SKM-1 (cell line): ENCODE results near the gene AGPAT3.
A peak's percentile ranks its signal among the peaks of the same experiment; 100 is the strongest.
"Not testable (repeated sequence)": the region's sequence is repeated elsewhere in the genome, so short reads cannot be mapped to it uniquely, and the experiment has no call there.

ENCODE experiments used
- DNase-seq: peaks from one replicate; lab custom pipeline; 2025; ENCODE audit not compliant: unreplicated experiment; lab: John Stamatoyannopoulos, UW

The AGPAT3 gene, protein sequence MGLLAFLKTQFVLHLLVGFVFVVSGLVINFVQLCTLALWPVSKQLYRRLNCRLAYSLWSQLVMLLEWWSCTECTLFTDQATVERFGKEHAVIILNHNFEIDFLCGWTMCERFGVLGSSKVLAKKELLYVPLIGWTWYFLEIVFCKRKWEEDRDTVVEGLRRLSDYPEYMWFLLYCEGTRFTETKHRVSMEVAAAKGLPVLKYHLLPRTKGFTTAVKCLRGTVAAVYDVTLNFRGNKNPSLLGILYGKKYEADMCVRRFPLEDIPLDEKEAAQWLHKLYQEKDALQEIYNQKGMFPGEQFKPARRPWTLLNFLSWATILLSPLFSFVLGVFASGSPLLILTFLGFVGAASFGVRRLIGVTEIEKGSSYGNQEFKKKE

DNA sequence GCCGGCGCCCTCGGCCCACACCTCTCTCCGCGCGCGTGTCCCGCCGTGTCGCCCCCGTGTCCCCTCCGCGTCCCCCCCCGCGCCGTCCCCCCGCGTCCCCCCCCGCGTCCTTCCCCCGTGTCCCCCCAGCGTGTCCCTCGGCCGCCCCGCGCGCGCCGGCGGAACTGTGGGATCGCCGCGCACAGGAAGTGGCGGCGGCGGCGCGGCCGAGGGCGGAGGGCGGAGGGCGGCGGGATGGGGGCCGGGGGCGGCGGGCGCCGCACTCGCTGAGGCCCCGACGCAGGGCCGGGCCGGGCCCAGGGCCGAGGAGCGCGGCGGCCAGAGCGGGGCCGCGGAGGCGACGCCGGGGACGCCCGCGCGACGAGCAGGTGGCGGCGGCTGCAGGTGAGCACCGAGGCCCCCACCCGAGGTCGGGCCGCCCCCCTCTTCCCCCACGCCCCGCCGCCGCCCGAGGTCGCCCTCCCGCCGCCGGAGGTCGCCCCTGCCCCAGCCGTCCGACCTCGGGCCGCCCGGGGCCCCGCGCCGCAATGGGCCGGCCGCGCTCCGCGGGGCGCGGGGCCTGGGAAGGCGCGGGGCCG, at the start of gene AGPAT3:
Gene AGPAT3 (plus strand): TSS at position 262 of the 578 bp plus-strand sequence. CDS start 94,459 bp downstream, outside the sequence.
- no peak for DNase-seq

DNA sequence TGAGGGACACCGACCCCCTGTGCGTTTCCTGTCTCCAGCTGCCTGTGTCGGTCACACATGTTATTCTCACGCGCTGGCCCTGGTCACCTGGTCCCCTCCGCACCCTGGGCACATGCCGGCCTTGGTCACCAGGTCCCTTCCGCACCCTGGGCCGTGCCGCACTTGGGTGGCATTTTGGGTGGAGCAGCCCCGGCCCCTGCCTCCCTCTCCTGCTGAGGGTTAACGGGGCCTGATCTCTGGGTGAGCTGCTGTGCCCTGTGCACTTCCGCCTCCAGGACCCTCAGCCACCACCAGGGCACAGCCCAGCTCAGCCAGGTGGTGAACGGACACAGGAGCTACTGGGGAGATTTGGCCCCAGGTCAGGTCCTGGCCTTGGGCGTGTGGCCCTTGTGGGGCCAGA, 49.0 kb upstream of the AGPAT3 start:
- no peak for DNase-seq

DNA sequence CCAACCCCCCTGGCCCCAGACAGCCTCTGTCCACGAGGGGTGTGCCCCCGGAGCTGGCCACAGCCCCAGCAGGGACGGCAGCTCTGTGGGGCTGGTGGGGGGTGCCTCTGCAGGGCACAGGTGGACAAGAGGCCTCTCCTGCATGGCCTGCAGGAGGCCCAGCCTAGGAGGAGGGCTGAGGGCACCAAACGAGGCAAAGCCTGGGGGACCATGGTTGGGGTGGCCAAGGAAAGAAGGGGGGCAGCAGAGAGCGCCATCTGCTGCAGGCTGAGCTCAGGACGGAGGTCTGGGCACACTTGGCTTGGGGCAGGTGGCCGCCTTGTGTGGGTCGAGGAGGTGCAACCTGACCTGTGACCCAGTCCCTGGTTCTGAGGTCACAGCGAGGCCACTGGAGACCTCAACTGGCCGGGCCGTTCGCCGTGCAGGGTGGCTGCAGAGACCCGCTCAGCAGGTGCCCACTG, 48.4 kb upstream of the AGPAT3 start:
- no peak for DNase-seq

DNA sequence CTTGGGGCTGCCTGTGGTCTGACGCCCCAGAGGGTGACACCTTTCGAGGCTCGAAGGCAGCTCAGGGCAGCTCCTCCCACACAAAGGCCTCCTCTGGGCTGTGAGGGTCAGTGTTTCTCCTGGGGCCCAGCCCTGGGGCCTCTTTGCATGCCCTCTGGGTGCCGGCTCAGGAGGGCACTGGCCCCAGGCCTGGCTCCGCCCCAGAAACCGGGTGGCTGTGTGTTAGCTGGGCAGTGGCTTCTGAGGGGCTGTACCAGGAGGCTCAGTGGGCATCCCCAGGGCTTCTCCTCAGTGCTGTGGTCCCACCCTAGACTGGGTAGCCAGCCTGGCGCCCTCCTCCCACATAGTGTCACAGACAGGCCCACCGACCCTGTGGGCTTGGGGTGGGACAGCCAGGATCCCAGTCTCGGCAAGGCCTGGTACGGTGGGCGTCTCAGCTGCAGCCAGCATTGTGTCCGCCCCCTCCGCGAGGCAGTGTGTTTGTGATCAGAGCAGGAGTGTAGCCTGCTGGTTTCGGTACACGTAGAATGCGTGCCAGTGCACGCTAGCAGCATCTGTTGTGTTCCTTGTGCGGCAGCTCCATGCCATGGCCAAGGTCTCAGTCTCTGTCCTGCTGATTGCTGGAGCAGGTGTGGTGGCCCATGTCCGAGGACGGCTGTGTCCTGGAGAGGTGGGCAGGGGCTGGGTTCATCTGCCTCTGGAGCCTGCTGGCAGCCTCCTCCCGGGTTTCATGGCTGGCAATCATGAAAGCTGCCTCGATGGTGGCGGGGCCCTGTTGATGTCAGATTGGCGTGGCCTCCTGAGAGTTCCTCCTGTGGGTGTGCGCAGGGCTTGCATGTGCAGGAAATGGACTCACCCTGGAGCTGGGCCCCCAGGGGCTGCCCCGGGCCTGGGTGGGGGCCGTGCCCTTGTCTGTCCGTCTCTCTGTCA, 47.6 kb upstream of the AGPAT3 start:
- DNase-seq = no peak

DNA sequence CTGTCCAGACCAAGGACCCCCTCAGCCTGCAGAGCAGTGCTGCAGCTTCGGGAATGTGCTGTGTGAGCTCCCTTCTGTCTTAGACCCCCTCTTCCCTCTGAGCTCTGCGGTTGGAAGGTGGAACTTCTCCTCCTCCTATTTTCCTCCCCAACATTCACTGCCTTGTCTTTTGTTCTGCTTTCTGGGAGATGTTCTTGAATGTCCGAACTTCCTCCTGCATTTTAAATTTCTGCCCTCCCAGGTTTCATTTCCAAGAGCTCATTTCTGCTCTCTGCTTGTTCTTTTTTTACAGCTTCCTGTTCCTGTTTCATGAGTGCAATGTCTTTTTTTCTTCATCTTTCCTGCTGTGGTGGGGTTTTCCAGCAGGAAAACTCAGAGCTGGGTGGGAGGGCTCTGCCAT, 46.3 kb upstream of the AGPAT3 start:
- DNase-seq = peak; percentile 71

DNA sequence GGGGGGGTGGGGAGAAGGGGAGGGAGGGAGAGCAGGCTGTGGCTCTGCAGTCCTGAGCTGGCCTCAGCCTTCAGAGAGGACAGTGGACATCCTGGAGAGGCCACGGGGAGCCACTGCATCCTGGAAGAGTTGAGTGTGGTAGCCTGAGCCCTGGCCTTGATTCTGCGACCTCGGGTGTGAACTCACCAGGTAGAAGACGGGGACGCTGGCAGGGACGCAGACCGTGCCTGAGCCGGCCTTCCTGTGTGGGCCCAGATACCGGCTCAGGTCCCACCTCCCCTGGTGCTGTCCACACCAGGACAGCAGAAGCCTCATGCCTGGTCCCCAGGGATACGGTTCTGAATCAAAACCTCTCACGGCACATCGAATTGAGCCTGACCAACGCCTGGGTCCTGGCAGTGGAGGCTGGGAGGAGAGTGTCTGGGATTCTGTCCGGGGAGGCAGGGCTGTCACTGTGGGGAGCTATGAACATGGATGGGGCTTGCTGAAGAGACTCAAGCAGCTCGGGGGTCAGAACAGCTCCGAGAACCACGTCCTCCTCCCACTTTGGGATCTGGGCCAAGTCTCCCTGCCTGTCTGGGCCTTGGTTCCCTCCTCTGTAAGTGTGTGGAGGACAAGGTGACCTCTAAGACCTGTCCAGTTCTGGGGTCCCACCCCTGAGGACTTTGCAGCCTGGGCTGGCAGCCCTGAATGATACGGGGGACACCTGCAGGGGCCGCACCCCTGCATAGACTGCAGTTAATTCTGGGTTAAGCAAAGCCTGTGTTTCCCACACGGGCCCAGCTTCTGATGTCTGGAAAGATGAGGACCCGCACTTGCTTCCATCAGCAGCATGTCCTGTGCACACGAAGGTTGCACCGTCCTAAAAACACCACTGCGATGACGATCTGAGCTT, 45.3 kb upstream of the AGPAT3 start:
- no peak for DNase-seq

DNA sequence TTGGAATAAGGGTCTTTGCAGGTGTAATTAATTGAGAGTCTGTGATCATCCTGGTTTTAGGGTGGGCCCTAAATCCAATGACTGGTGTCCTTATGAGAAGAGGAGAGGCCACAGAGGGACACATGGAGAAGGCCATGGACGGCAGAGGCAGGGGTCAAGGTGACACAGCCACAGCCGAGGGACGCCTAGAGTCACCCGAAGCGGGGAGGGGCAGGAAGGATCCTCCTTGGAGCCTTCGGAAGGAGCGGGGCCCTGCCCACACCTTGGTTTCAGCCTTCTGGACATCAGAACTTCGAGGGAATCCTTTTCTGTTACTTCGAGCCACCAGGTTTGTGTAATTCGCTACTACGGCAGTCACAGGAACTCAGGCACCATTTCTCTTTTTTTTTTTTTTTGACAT, 44.6 kb upstream of the AGPAT3 start:
- no peak for DNase-seq

DNA sequence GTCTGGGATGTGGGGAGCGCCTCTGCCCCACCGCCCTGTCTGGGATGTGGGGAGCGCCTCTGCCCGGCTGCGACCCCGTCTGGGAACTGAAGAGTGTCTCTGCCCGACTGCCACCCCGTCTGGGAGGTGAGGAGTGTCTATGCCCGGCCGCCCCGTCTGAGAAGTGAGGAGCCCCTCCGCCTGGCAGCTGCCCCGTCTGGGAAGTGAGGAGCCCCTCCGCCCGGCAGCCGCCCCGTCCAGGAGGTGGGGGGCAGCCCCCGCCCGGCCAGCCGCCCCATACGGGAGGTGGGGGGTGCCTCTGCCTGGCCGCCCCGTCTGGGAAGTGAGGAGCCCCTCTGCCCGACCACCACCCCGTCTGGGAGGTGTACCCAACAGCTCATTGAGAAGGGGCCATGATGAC, 42.9 kb upstream of the AGPAT3 start:
- not testable (repeated sequence) for DNase-seq

DNA sequence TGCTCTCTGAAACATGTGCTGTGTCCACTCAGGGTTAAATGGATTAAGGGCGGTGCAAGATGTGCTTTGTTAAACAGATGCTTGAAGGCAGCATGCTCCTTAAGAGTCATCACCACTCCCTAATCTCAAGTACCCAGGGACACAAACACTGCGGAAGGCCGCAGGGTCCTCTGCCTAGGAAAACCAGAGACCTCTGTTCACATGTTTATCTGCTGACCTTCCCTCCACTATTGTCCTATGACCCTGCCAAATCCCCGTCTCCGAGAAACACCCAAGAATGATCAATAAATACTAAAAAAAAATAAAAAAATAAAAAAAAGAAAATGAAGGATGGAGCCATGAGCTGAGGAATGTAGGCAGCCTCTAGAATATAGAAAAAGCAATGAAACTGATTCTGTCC, 42.3 kb upstream of the AGPAT3 start:
- not testable (repeated sequence) for DNase-seq

DNA sequence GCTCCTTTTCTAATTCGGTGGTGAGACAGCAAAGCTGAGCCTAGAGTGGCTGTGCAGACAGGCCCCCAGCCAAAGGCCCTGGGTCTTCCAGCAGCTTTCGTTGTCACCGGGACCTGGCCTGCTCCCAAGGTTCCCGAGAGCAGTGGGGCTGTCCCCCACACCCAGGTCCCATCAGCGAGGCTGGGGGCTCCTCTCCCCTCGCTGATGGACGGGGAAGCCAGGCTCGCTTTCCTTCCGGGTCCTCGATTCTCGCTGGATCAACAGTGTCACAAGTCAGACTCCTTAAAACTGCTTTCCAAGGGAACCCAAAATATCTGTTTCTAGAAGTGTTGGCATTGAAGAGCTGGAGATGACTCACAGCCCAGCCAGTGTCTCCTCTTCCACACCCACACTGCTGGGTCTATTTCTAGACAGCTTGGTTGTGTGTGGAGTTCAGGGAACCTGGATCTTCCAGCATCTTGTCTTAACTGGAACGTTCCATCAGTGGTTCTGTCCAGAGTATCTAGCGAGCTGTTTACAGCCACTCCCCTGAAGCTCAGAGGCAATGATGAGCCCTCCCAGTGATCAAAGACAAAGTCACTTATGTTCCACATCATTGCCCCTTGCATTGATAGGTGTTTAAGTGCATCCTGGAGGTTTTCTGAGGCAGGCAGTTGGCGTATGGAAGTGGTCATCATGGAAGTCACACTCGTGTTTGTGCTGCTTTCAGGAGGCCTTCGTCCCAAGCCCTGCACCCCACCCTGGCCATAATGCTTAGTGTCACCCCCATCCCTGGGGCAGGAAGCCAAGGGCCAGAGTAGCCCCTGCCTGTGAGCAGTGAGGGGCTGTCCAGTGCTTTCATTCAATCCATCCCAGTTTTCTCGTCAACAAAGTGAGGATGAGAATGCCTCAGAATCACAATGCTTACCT, 40.4 kb upstream of the AGPAT3 start:
- DNase-seq = no peak

DNA sequence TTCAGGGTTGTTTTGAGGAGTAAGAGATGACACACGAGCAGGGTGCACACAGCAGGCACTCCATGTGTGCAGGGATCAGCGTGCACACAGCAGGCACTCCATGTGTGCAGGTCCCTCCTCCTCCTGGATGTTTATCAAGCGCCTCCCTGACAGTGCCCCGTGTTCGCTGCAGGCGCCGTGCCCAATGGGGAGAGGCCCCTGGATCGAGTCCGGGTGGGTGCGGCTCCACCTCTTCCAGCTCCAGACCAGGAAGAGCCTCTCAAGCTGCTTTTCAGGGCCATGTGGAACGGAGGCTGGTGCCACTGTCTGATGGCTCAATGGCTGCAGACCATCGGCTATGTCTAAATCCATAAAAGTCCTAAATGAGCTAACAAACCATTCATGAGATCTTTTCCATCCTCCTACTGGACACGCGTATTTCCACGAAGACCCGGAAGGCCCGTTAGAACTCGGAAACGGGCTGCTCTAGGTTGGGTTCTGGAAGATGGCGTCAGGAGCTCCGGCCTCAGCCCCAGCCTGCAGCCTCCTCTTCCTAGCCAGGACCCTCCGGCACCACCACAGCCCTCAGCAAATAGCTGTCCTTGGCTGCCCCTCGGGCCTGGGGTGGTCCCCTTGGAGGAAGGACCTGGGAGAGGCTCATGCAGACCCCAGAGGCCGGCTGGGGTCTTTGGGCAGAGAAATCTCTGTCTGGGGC, 39.6 kb upstream of the AGPAT3 start:
- DNase-seq = no peak

DNA sequence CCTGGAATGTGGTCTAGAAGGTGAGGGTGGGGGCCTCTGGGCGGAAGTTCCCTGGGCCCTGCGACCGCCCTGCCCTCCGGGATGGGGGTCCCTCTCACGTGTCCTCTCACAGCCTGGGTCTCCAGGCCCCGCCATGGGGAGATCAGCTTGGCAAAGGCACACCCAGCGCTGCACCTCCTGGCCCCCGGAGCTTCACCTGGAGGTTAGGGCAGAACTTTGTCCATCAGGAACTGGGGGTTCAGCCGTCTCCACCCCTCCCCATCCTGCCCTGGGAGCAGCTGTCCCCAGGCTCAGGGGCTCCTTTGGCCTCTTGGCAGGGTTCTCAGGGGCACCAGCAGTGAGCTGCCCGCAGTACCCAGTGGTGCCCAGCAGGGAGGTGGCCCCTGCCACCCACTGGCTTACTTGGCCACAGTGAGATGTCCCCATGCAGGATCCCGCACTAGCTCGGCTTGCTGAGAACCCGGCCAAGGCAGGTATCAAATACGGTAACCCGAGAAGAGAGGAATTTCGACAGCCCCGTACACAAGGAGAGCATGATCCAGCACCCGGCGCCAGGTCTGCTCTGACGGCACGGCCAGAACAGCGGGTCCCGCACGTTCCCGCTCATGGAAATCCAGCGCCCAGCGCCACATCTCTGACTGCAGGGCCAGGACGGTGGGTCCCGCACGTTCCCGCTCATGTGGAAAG, 38.9 kb upstream of the AGPAT3 start:
- no peak for DNase-seq

DNA sequence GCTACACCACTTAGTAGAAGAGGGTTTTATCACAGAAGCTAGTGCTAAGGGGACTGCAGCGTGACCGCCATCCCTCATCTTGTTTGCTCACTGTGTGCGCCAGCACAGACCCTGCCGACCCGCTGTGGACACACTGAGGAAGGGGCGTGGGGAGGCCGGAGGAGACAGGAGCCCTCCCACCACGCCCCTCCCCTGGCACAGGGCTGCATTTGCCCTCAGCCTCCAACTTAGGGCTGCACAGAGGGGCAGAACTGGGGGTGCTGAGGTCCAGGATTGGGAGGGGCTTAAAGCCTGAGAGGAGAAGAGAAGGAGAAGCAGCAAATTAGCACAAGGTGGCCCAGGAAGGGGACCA, 38.4 kb upstream of the AGPAT3 start:
- DNase-seq = no peak

DNA sequence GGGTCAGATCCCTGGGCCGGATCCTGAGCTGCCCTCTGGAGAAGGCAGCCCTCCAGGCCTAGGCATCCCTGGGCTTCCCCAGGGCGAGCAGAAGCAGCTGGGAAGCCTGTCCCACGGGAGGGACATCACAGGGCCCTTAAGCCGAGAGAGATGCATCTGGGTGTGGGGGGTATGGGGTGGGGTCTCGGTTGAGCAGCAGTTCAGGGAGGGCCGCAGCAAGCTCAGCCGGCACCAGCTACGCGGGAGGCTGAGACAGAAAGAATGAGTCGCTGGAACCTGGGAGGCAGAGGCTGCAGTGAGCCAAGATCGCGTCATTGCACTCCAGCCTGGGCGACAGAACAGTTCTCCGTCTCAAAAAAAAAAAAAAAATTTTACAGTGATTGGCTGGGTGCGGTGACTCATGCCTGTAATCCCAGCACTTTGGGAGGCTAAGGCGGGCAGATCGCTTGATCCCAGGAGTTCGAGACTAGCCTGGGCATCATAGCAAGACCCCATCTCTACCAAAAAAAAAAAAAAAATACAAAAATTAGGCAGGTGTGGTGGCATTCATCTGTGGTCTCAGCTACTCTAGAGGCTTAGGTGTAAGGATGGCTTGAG, 37.9 kb upstream of the AGPAT3 start:
- DNase-seq = no peak

DNA sequence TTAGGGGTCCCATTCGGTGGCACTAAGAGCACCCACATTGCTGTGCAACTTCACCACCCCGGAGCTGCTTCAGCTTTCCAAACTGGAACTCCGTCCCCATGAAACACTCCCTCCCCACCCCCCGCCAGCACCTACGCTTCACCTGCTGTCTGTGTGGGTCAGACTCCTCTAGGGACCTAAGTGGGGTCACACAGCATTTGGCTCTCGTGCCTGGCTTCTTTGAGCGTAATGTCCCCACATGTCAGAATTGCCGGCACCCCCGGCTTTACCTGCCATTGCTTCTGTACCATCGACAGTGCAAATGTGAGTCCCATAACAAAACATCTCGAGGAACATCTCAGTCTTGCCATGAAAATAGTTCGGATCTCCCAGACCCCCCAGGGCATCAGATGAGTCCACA, 35.9 kb upstream of the AGPAT3 start:
- DNase-seq = no peak

DNA sequence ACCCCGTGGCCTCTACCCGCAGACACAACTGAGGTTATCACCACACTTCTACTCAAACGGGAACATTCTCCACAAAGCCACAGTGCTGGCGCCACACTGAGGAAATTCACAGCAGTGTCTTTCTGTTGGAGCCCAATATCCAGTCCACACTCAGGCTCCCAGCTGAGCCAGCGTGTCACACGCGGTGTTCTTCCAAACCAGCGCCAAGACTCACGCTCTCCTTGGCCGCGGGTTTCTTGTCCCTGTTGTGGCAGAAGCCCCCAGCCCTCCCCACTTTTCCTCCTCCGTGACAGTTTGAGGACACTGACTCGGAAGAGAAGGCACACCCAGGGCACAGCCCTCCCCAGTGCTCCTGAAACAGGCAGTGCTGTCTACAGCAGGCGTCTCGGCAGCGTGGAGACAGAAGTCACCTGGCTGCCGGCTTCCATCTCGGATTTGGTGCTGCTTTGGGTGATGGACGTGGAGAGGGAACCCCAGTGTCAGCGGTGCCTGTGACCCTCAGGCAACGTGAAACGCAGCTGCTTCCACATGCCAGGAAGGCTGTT, 35.4 kb upstream of the AGPAT3 start:
- no peak for DNase-seq

DNA sequence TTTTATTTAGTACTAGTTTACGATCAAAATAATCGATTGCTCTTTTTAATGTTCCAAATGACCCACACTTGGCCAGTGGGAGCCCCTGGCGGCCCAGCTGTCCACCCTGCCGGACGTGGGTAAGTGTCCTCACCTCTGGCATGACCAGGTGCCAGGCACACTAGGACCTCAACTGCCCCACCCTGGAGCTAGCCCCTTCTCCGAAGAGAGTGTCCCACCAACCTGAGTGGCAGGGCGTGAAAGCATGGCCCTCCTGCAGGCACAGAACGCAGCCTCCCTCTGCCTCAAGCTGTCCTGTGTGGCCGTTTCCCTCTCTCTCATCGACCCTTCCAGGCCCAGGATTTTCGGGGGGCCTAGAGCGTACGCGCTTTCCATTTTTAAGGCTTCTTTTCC, 32.9 kb upstream of the AGPAT3 start:
- no peak for DNase-seq

DNA sequence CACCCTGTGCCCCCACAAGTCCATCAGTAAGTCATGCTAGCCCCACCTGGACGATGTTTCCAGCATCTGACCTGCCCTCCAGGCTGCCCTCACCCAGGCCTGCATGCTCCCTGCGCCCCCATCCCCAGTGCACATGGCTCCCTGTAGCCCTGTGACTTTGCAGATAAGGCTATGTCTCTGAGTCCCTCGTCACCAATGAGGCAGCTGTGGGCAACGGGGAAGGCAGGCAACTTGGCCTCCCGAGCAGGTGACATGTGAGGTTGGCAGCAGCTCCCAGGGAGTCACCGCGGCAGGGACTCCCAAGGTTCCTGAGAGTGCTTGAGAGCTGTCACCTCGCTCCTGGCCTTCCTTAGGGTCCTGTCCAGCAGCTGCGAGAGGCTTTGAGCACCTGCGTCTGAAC, 32.4 kb upstream of the AGPAT3 start:
- no peak for DNase-seq
